CD14-positive monocyte (primary cell): ENCODE measurements around the gene PNLDC1. TPM values are rescaled to one million over a fixed set of nuclear protein-coding genes. Genes with fewer than 3 reads are reported as not detected.

Source experiments
- DNase-seq, 3 donors: peaks; one replicate each; pipeline ENCODE4 v3.0.0-alpha.2; 2011 to 2022
- H2AFZ ChIP-seq: 2 replicates; pipeline ENCODE4 v1.6.0; 2012; ENCODE audit warnings: mild to moderate bottlenecking, low read depth, low read length, inconsistent platforms; ENCODE audit not compliant: insufficient read depth, poor library complexity, severe bottlenecking
- H3K27ac ChIP-seq, 2 donors: 1 replicate in 1 of 2; 2 replicates in 1 of 2; pipeline ENCODE4 v1.5.1; 2012 to 2013; ENCODE audit warnings: low read length in 2 of 2, control low read depth in 1 of 2, inconsistent platforms in 1 of 2, low read depth in 1 of 2, mild to moderate bottlenecking in 1 of 2
- H3K27me3 ChIP-seq, 2 donors: one replicate each; pipeline versions ENCODE4 v1.6.0 to v1.6.1; 2011 to 2013; ENCODE audit warnings: low read length in 2 of 2; ENCODE audit not compliant: control insufficient read depth in 2 of 2, insufficient read depth in 2 of 2
- H3K36me3 ChIP-seq, 2 donors: replicated peaks in 1 of 2; 1 replicate in 1 of 2; 2 replicates in 1 of 2; pipeline versions ENCODE4 v1.5.1 to v1.6.1; 2012 to 2013; ENCODE audit warnings: low read length in 2 of 2, control low read depth in 1 of 2, inconsistent platforms in 1 of 2, mild to moderate bottlenecking in 1 of 2; ENCODE audit not compliant: insufficient read depth in 2 of 2, control insufficient read depth in 1 of 2
- H3K4me1 ChIP-seq, 2 donors: 1 replicate in 1 of 2; 2 replicates in 1 of 2; pipeline versions ENCODE4 v1.5.1 to v1.6.1; 2012 to 2013; ENCODE audit warnings: low read length in 2 of 2, control low read depth in 1 of 2, inconsistent platforms in 1 of 2, mild to moderate bottlenecking in 1 of 2, moderate library complexity in 1 of 2; ENCODE audit not compliant: insufficient read depth in 2 of 2, control insufficient read depth in 1 of 2
- H3K4me2 ChIP-seq: replicated peaks from 2 replicates; pipeline ENCODE3; 2012; ENCODE audit warnings: low read length, moderate library complexity, mild to moderate bottlenecking; ENCODE audit not compliant: poor library complexity, severe bottlenecking; ENCODE audit errors: extremely low read depth
- H3K4me3 ChIP-seq, 3 experiments: fragments of 200-600 bp in 1 of 3; sonication (generic) in 1 of 3; replicated peaks in 1 of 3; 1 replicate in 2 of 3; 2 replicates in 1 of 3; pipeline ENCODE4 v1.5.1; 2011 to 2013; ENCODE audit warnings: low read length in 3 of 3, mild to moderate bottlenecking in 3 of 3, control low read depth in 2 of 3, low read depth in 2 of 3, inconsistent platforms in 1 of 3, moderate library complexity in 1 of 3
- H3K79me2 ChIP-seq: 2 replicates; pipeline ENCODE4 v1.6.0; 2012; ENCODE audit warnings: mild to moderate bottlenecking, control low read depth, inconsistent platforms, low read length, moderate library complexity; ENCODE audit not compliant: insufficient read depth
- H3K9ac ChIP-seq: 2 replicates; pipeline ENCODE4 v1.6.0; 2017; ENCODE audit warnings: low read length, mild to moderate bottlenecking; ENCODE audit not compliant: insufficient read depth, poor library complexity, severe bottlenecking
- H3K9me3 ChIP-seq, 2 donors: replicated peaks in 1 of 2; 1 replicate in 1 of 2; 2 replicates in 1 of 2; pipeline versions ENCODE4 v1.5.1 to v1.6.1; 2012 to 2013; ENCODE audit warnings: low read length in 2 of 2, control low read depth in 1 of 2; ENCODE audit not compliant: control insufficient read depth in 1 of 2, insufficient read depth in 1 of 2
- H4K20me1 ChIP-seq: 2 replicates; pipeline ENCODE4 v1.6.0; 2012; ENCODE audit warnings: mild to moderate bottlenecking, low read length, control low read depth, moderate library complexity; ENCODE audit not compliant: insufficient read depth
- H3K27ac Mint-ChIP-seq, 7 donors: one replicate each; pipeline ENCODE4 v1.8.0; 2020; ENCODE audit warnings: mild to moderate bottlenecking in 7 of 7, mixed read lengths in 7 of 7, moderate library complexity in 6 of 7, inconsistent platforms in 2 of 7
- H3K27me3 Mint-ChIP-seq, 3 donors: one replicate each; pipeline ENCODE4 v1.8.0; 2021 to 2022; ENCODE audit warnings: low read depth in 3 of 3, mild to moderate bottlenecking in 3 of 3, mixed read lengths in 3 of 3, moderate library complexity in 3 of 3, inconsistent platforms in 1 of 3
- H3K36me3 Mint-ChIP-seq, 2 donors: one replicate each; pipeline ENCODE4 v1.8.0; 2020; ENCODE audit warnings: mixed read lengths in 2 of 2, inconsistent platforms in 1 of 2, mild to moderate bottlenecking in 1 of 2
- H3K4me1 Mint-ChIP-seq: one replicate; pipeline ENCODE4 v1.8.0; 2020; ENCODE audit warnings: mild to moderate bottlenecking, mixed read lengths
- H3K4me3 Mint-ChIP-seq, 2 donors: one replicate each; pipeline ENCODE4 v1.8.0; 2020; ENCODE audit warnings: mild to moderate bottlenecking in 2 of 2, mixed read lengths in 2 of 2, moderate library complexity in 1 of 2
- H3K9me3 Mint-ChIP-seq, 7 donors: one replicate each; pipeline ENCODE4 v1.8.0; 2020 to 2022; ENCODE audit warnings: mixed read lengths in 7 of 7, mild to moderate bottlenecking in 6 of 7, moderate library complexity in 6 of 7, inconsistent platforms in 2 of 7
- CTCF ChIP-seq: fragments of 200-600 bp; IDR thresholded peaks from one replicate; pipeline ENCODE4 v1.8.0; 2022; ENCODE audit warnings: antibody characterized with exemption, mild to moderate bottlenecking
- WGBS: methylation state at CpG from one replicate; pipeline ENCODE4 v1.1.5; 2013; ENCODE audit warnings: missing lambda C conversion rate; ENCODE audit not compliant: insufficient coverage; 5-methylcytosine and 5-hydroxymethylcytosine counted together
- intact Hi-C, 2 donors: fragments of 100-400 bp; cut with micrococcal nuclease; formaldehyde crosslinking; loops; one replicate each; pipeline versions ENCODE4 v1.15.0 to v1.15.1; 2023
- polyA plus RNA-seq, 3 donors: library from polyadenylated mRNA; depleted of rRNA in 1 of 3; unstranded in 2 of 3; stranded (reverse) in 1 of 3; fragments of 300-500 nt in 2 of 3; fragments of >200 nt in 1 of 3; fragmentation: Illumina TruSeq in 2 of 3; gene quantifications; 1 replicate in 2 of 3; 2 replicates in 1 of 3; pipeline ENCODE4 v1.2.3, GENCODE V29; 2012 to 2021

The PNLDC1 gene
- polyA plus RNA-seq, 3 donors, result 0.56 TPM; not detected in 2

- H3K4me1 Mint-ChIP-seq, result peaks cover 36% of the 10 kb centered on the region
- no peak overlapping the region for H3K4me2 ChIP-seq
- H3K27ac Mint-ChIP-seq, result peak overlapping the region in 1 of 7 donors; percentile 41
- H3K4me3 ChIP-seq, result no peak overlapping the region
- H3K4me1 ChIP-seq, result peaks cover 13 to 23% of the 10 kb centered on the region in 2 donors
- H3K27me3 Mint-ChIP-seq, result peaks cover 0 to 4% (median 1%) of the 10 kb centered on the region in 3 donors
- no CpG with 5 or more reads among the region's 1 CpG for WGBS
- no peak overlapping the region for H3K4me3 Mint-ChIP-seq
- H3K9me3 ChIP-seq, result no peaks in the 10 kb centered on the region
- intact Hi-C loops, result no loop called here
- no peaks in the 10 kb centered on the region for H3K27me3 ChIP-seq
- H2AFZ ChIP-seq, result no peak overlapping the region
- H3K79me2 ChIP-seq, result no peaks in the 10 kb centered on the region
- DNase-seq, result no peak
- H3K27ac ChIP-seq, result no peak overlapping the region
- H3K9me3 Mint-ChIP-seq, result peaks cover 2 to 11% (median 5%) of the 10 kb centered on the region in 7 donors
- no peaks in the 10 kb centered on the region for H3K36me3 ChIP-seq
- TF ChIP-seq CTCF, result no peak
- H4K20me1 ChIP-seq, result no peaks in the 10 kb centered on the region
- H3K36me3 Mint-ChIP-seq, result no peaks in the 10 kb centered on the region
- no peak overlapping the region for H3K9ac ChIP-seq
These were observed 58.2 kb downstream of the PNLDC1 start for GRCh38 chr6:159858259-159858658.

DNA sequence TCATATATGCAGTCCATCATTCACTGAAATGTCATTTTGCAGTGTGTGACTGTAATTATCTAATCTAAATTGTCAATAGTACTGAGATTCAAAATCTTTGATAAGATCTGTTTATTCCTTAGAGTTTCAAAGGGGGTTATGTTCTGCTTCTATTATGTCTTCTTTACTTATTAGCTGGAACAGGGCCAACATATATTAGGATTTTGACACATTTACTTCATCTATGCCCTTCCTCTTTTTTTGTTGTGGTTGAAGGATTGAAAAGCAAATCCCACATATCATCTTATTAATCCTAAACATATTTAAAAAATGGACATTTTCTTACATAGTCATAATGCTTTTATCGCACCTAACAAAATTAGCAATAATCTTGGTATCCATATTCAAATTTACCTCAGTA lies 60.4 kb downstream of the PNLDC1 start:
- Mint-ChIP-seq H3K9me3 (peaks cover 2 to 11% (median 5%) of the 10 kb centered on the region in 7 donors), H3K27ac (no peak overlapping the region), H3K4me3 (no peak overlapping the region), H3K36me3 (no peaks in the 10 kb centered on the region), H3K4me1 (peaks cover 24% of the 10 kb centered on the region), H3K27me3 (peaks cover 0 to 6% (median under 1%) of the 10 kb centered on the region in 3 donors)
- intact Hi-C loops, result loop anchor here in 1 of 2 donors (10.0 kb wide), 1 partner anchor 194 kb away; no protein-coding TSS in a partner anchor
- H4K20me1 ChIP-seq, result no peaks in the 10 kb centered on the region
- H3K27ac ChIP-seq, result no peak overlapping the region
- H3K9ac ChIP-seq, result no peak overlapping the region
- H2AFZ ChIP-seq, result no peak overlapping the region
- no peak overlapping the region for H3K4me3 ChIP-seq
- WGBS, result 20% methylated on average over 1 of the region's 1 CpG
- TF ChIP-seq CTCF, result no peak
- no peaks in the 10 kb centered on the region for H3K36me3 ChIP-seq
- no peaks in the 10 kb centered on the region for H3K9me3 ChIP-seq
- H3K4me1 ChIP-seq, result peaks cover 8 to 17% of the 10 kb centered on the region in 2 donors
- peak in 1 of 3 donors; percentile 25 for DNase-seq
- H3K4me2 ChIP-seq, result no peak overlapping the region
- no peaks in the 10 kb centered on the region for H3K79me2 ChIP-seq
- H3K27me3 ChIP-seq, result no peaks in the 10 kb centered on the region
